Mesenchymal stem cell (in vitro differentiated cells and primary cell): Measurements from ENCODE around the gene CCR1.

Source experiments
- DNase-seq: peaks from one replicate; pipeline ENCODE4 v3.0.0-alpha.2; 2013
- H2AFZ ChIP-seq: one replicate; pipeline ENCODE4 v1.6.1; 2013; ENCODE audit warnings: low read depth, mild to moderate bottlenecking, control low read depth, inconsistent platforms, low read length, moderate library complexity
- H2AK5ac ChIP-seq: 2 replicates; pipeline ENCODE4 v1.6.1; 2013; ENCODE audit warnings: low read length, moderate library complexity, mild to moderate bottlenecking, inconsistent platforms; ENCODE audit not compliant: severe bottlenecking
- H2BK120ac ChIP-seq: one replicate; pipeline ENCODE4 v1.6.1; 2013; ENCODE audit warnings: low read depth, mild to moderate bottlenecking, inconsistent platforms, low read length, moderate library complexity
- H2BK12ac ChIP-seq, 2 experiments: one replicate each; pipeline ENCODE4 v1.6.1; 2013; ENCODE audit warnings: inconsistent platforms in 2 of 2, low read length in 2 of 2, mild to moderate bottlenecking in 2 of 2, moderate library complexity in 2 of 2, control low read depth in 1 of 2
- H2BK15ac ChIP-seq: one replicate; pipeline ENCODE4 v1.6.1; 2013; ENCODE audit warnings: mild to moderate bottlenecking, low read depth, inconsistent platforms; ENCODE audit not compliant: poor library complexity, severe bottlenecking
- H2BK5ac ChIP-seq: 2 replicates; pipeline ENCODE4 v1.6.1; 2013; ENCODE audit warnings: low read depth, mild to moderate bottlenecking, low read length, control low read depth, inconsistent platforms; ENCODE audit not compliant: poor library complexity, severe bottlenecking
- H3K14ac ChIP-seq, 2 experiments: one replicate each; pipeline ENCODE4 v1.6.1; 2013; ENCODE audit warnings: inconsistent platforms in 2 of 2, low read length in 2 of 2, control low read depth in 1 of 2, mild to moderate bottlenecking in 1 of 2, moderate library complexity in 1 of 2
- H3K18ac ChIP-seq, 2 experiments: one replicate each; pipeline ENCODE4 v1.6.1; 2013; ENCODE audit warnings: inconsistent platforms in 2 of 2, low read length in 2 of 2, control low read depth in 1 of 2, low read depth in 1 of 2, mild to moderate bottlenecking in 1 of 2
- H3K23ac ChIP-seq, 2 experiments: one replicate each; pipeline ENCODE4 v1.6.1; 2013; ENCODE audit warnings: inconsistent platforms in 2 of 2, low read length in 2 of 2, mild to moderate bottlenecking in 2 of 2, moderate library complexity in 2 of 2, control low read depth in 1 of 2
- H3K27ac ChIP-seq: 2 replicates; pipeline ENCODE4 v1.5.1; 2013; ENCODE audit warnings: mild to moderate bottlenecking, moderate library complexity, low read length, control low read depth, inconsistent platforms; ENCODE audit not compliant: poor library complexity, severe bottlenecking
- H3K27me3 ChIP-seq, 2 experiments: 2 replicates each; pipeline versions ENCODE4 v1.6.1 to v1.7.0; 2013; ENCODE audit warnings: low read length in 2 of 2, mild to moderate bottlenecking in 2 of 2, moderate library complexity in 2 of 2, control low read depth in 1 of 2, inconsistent platforms in 1 of 2; ENCODE audit not compliant: control insufficient read depth in 1 of 2, insufficient read depth in 1 of 2
- H3K36me3 ChIP-seq, 2 experiments: 2 replicates each; pipeline versions ENCODE4 v1.6.1 to v1.7.0; 2013; ENCODE audit warnings: low read length in 2 of 2, control low read depth in 1 of 2, inconsistent platforms in 1 of 2, low read depth in 1 of 2, mild to moderate bottlenecking in 1 of 2; ENCODE audit not compliant: insufficient read depth in 2 of 2, control insufficient read depth in 1 of 2
- H3K4ac ChIP-seq, 2 experiments: one replicate each; pipeline ENCODE4 v1.6.1; 2013; ENCODE audit warnings: inconsistent platforms in 2 of 2, low read length in 2 of 2, mild to moderate bottlenecking in 2 of 2, moderate library complexity in 2 of 2, control low read depth in 1 of 2, low read depth in 1 of 2
- H3K4me1 ChIP-seq: 2 replicates; pipeline ENCODE4 v1.6.1; 2013; ENCODE audit warnings: low read depth, low read length, control low read depth; ENCODE audit not compliant: control insufficient read depth, insufficient read depth
- H3K4me2 ChIP-seq: 2 replicates; pipeline ENCODE4 v1.6.1; 2013; ENCODE audit warnings: low read length, mild to moderate bottlenecking, inconsistent platforms; ENCODE audit not compliant: poor library complexity, severe bottlenecking
- H3K4me3 ChIP-seq, 2 experiments: 2 replicates each; pipeline versions ENCODE4 v1.5.1 to v1.7.0; 2013; ENCODE audit warnings: low read length in 2 of 2, mild to moderate bottlenecking in 2 of 2, control low read depth in 1 of 2, low read depth in 1 of 2; ENCODE audit not compliant: insufficient read depth in 1 of 2
- H3K79me1 ChIP-seq: replicated peaks from 2 replicates; pipeline ENCODE4 v1.6.1; 2013; ENCODE audit warnings: mild to moderate bottlenecking, control low read depth, low read length, inconsistent platforms; ENCODE audit not compliant: poor library complexity, severe bottlenecking
- H3K9ac ChIP-seq: 2 replicates; pipeline ENCODE4 v1.7.0; 2013; ENCODE audit warnings: mild to moderate bottlenecking, low read length, moderate library complexity
- H3K9me3 ChIP-seq: 2 replicates; pipeline ENCODE4 v1.7.0; 2013; ENCODE audit warnings: mild to moderate bottlenecking, low read length; ENCODE audit not compliant: control insufficient read depth
- H4K8ac ChIP-seq: one replicate; pipeline ENCODE4 v1.6.1; 2013; ENCODE audit warnings: inconsistent platforms, mild to moderate bottlenecking, low read length, moderate library complexity
- H4K91ac ChIP-seq: one replicate; pipeline ENCODE4 v1.6.1; 2013; ENCODE audit warnings: mild to moderate bottlenecking, low read length, inconsistent platforms
- WGBS: methylation state at CpG from one replicate; pipeline ENCODE4 v1.1.7; 2013; ENCODE audit warnings: mixed read lengths; 5-methylcytosine and 5-hydroxymethylcytosine counted together

CCR1 gene

DNA sequence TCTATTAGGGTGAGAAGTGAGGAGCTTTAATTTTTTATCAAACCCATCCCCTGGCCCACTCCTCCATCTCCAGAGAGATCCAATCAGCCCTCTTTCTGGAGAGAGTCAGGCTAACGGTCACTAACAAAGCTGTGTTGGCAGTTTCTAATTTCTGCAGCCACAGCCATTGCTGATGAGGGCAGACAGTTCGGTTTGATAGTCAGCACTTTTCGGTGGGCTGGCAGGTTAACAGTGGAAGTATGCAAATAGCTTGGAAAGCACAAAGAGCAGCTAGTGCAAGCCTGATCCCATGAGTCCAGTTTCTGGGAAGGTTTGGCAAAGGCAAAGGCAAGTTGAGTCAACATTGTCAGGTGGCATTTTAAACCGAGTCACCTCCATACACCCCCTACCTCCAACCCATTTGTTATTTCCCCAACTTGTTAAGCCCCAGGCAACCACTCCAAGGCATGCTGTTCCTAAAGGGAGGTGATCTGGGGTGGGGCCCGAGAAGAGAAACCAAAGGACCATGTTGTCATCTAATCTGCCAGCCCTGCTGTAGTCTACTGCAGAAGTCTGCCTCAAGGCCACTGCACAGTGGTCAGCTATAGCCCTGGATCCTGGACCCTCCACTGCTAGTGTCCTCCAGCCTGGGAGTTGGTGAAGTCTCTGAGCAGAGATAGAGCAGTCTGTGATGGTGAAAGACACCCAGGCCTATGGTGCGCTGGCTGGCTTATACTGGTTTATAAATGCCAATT, 1.7 kb downstream of the CCR1 start:
- no peak overlapping the region for H4K8ac ChIP-seq
- no peak overlapping the region for H3K4ac ChIP-seq
- H3K79me1 ChIP-seq, result no peaks in the 10 kb centered on the region
- no peak overlapping the region for H2AK5ac ChIP-seq
- H3K14ac ChIP-seq, result no peak overlapping the region
- H3K27ac ChIP-seq, result no peak overlapping the region
- H3K36me3 ChIP-seq, result peaks cover 0 to 20% of the 10 kb centered on the region in 2 experiments
- H3K18ac ChIP-seq, result peak overlapping the region in 1 of 2 experiments; percentile 22
- no peaks in the 10 kb centered on the region for H3K9me3 ChIP-seq
- no peak for DNase-seq
- H2BK5ac ChIP-seq, result no peak overlapping the region
- no peak overlapping the region for H3K23ac ChIP-seq
- no peak overlapping the region for H2BK120ac ChIP-seq
- H3K4me2 ChIP-seq, result no peak overlapping the region
- H3K4me3 ChIP-seq, result peak overlapping the region in 1 of 2 experiments; percentile 59
- H2AFZ ChIP-seq, result peak overlapping the region; percentile 18
- H3K9ac ChIP-seq, result peak overlapping the region; percentile 34
- no peaks in the 10 kb centered on the region for H3K4me1 ChIP-seq
- WGBS, result 81% methylated on average over 6 of the region's 6 CpGs
- peaks cover 0 to 8% of the 10 kb centered on the region in 2 experiments for H3K27me3 ChIP-seq
- no peak overlapping the region for H4K91ac ChIP-seq
- H2BK12ac ChIP-seq, result no peak overlapping the region
- no peak overlapping the region for H2BK15ac ChIP-seq

DNA sequence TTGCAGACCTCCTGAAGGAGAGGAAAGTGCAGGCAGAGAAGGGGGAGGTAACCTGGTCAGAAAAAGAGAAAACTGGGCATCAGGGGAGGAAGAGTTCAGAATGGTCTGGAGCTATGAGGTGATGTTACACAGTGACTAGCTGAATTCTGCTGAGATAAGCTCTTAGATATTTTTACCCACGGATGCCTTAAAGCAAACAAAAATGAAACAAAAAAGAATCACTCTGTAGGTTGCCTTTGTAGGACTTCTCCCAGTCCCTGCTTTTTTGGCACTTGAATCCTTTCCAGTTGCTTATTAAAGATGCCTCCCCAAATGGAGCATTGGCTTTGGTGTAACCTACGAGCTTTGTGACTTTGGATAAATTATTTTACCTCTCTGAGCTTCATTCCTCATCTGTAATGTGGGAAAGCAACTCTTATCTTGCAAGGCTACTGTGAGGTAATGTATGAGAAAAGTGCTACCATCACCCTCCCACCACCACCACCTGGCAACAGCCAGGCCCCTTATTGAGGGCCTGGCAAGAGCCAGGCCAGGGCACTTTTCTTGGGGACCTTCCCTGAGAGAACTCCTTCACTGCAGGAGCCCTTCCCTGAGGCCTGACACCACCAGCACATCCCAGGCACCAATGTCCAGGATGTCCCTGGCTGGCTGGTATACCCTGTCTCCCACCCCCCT, 2.7 kb downstream of the CCR1 start:
- Histone ChIP-seq H2AK5ac (no peak overlapping the region), H2BK5ac (no peak overlapping the region), H3K9me3 (peaks cover under 1% of the 10 kb centered on the region), H3K4me3 (no peak overlapping the region), H3K14ac (no peak overlapping the region), H3K9ac (no peak overlapping the region), H3K27ac (no peak overlapping the region), H4K91ac (no peak overlapping the region), H2BK120ac (no peak overlapping the region), H3K4me1 (no peaks in the 10 kb centered on the region), H3K4ac (no peak overlapping the region), H2AFZ (no peak overlapping the region), H3K36me3 (peaks cover 0 to 20% of the 10 kb centered on the region in 2 experiments), H4K8ac (no peak overlapping the region), H2BK15ac (no peak overlapping the region), H2BK12ac (no peak overlapping the region), H3K18ac (no peak overlapping the region), H3K79me1 (no peaks in the 10 kb centered on the region), H3K4me2 (no peak overlapping the region), H3K27me3 (peaks cover 0 to 7% of the 10 kb centered on the region in 2 experiments), H3K23ac (no peak overlapping the region)
- DNase-seq, result no peak
- 80% methylated on average over 1 of the region's 2 CpGs for WGBS

DNA sequence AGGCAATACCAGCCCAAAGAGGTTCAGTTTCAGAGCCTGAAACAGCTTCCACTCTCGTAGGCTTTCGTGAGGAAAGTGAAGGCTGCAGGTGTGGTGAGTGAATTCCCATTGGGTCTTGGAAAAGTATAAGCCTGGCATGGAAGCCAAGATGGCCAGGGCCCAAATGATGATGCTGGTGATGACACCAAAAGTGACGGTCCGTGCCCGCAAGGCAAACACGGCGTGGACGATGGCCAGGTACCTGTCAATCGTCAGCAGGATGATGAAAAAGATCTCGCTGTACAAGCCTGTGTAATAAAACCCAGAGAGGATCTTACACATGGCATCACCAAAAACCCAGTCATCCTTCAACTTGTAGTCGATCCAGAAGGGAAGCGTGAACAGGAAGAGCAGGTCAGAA, 4.4 kb downstream of the CCR1 start:
- Histone ChIP-seq H3K4ac (no peak overlapping the region), H3K18ac (no peak overlapping the region), H2BK15ac (no peak overlapping the region), H3K27ac (no peak overlapping the region), H3K27me3 (peaks cover 0 to 1% of the 10 kb centered on the region in 2 experiments), H3K4me1 (no peaks in the 10 kb centered on the region), H3K9me3 (peaks cover 6% of the 10 kb centered on the region), H2BK12ac (no peak overlapping the region), H3K36me3 (peaks cover 0 to 20% of the 10 kb centered on the region in 2 experiments), H3K4me2 (no peak overlapping the region), H4K91ac (no peak overlapping the region), H2AK5ac (no peak overlapping the region), H2BK5ac (no peak overlapping the region), H2BK120ac (no peak overlapping the region), H2AFZ (no peak overlapping the region), H3K23ac (no peak overlapping the region), H3K4me3 (no peak overlapping the region), H3K14ac (no peak overlapping the region), H3K9ac (no peak overlapping the region), H3K79me1 (no peaks in the 10 kb centered on the region), H4K8ac (no peak overlapping the region)
- DNase-seq, result no peak
- 95% methylated on average over 12 of the region's 12 CpGs for WGBS

DNA sequence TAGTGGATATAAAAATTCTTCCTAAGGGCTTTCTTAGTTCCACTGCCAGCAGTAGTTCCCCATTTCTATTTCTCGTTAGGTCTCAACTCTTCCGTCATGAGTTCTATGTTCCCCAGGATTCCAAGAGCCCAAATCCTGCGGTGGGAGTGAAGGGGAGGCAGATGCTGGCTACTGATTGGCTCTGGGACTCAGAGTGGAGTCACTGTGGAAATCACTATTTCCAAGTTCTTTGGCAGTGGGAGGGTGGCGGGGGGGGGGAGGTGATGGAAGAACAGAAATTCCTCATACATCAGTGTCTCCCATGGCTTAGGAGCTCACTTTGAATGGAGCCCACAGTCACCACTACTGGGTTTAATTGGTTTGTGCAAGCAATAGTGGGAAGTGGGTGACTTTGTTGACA, 5.6 kb downstream of the CCR1 start:
- 96% methylated on average over 3 of the region's 4 CpGs for WGBS
- Histone ChIP-seq H2BK120ac (no peak overlapping the region), H3K4me3 (no peak overlapping the region), H3K79me1 (no peaks in the 10 kb centered on the region), H3K4me2 (no peak overlapping the region), H3K27me3 (no peaks in the 10 kb centered on the region), H2AK5ac (no peak overlapping the region), H2BK15ac (no peak overlapping the region), H2BK5ac (no peak overlapping the region), H4K8ac (no peak overlapping the region), H4K91ac (no peak overlapping the region), H3K4me1 (no peaks in the 10 kb centered on the region), H3K9me3 (peaks cover 15% of the 10 kb centered on the region), H3K9ac (no peak overlapping the region), H3K18ac (no peak overlapping the region), H3K23ac (no peak overlapping the region), H3K36me3 (peaks cover 0 to 20% of the 10 kb centered on the region in 2 experiments), H3K4ac (no peak overlapping the region), H3K27ac (no peak overlapping the region), H3K14ac (no peak overlapping the region), H2AFZ (no peak overlapping the region), H2BK12ac (no peak overlapping the region)
- no peak for DNase-seq
